Kidney (tissue), 14 donors: Measurements from ENCODE around the gene SLC35E2B. TPM values are rescaled to one million over a fixed set of nuclear protein-coding genes. Genes with fewer than 3 reads are reported as not detected.
"Not testable (repeated sequence)": the region's sequence is repeated elsewhere in the genome, so short reads cannot be mapped to it uniquely, and the experiment has no call there.

Source experiments
- DNase-seq, 5 donors: peaks; one replicate each; pipeline ENCODE4 v3.0.0-alpha.2; 2013 to 2020
- FAIRE-seq: peaks from 2 replicates; lab custom pipeline; 2012; peaks lifted over from hg19 to GRCh38; lab: Jason Lieb, UNC
- H3K27ac ChIP-seq, 2 donors: one replicate each; pipeline ENCODE4 v1.7.0; 2013; ENCODE audit warnings: low read depth in 2 of 2, low read length in 2 of 2, inconsistent platforms in 1 of 2
- H3K27me3 ChIP-seq: one replicate; pipeline ENCODE4 v1.7.1; 2013; ENCODE audit warnings: low read length, inconsistent platforms; ENCODE audit not compliant: control insufficient read depth, insufficient read depth
- H3K36me3 ChIP-seq, 3 donors: one replicate each; pipeline versions ENCODE4 v1.7.0 to v1.7.1; 2013; ENCODE audit warnings: low read length in 3 of 3, control low read depth in 1 of 3, inconsistent platforms in 1 of 3; ENCODE audit not compliant: insufficient read depth in 3 of 3, control insufficient read depth in 2 of 3
- H3K4me1 ChIP-seq, 3 donors: one replicate each; pipeline versions ENCODE4 v1.7.0 to v1.7.1; 2013; ENCODE audit warnings: low read length in 3 of 3, inconsistent platforms in 1 of 3, low read depth in 1 of 3; ENCODE audit not compliant: control insufficient read depth in 2 of 3, insufficient read depth in 2 of 3
- H3K4me3 ChIP-seq, 3 donors: one replicate each; pipeline versions ENCODE4 v1.7.0 to v1.8.1; 2013; ENCODE audit warnings: low read length in 3 of 3, control low read depth in 1 of 3, inconsistent platforms in 1 of 3
- H3K9ac ChIP-seq, 3 donors: one replicate each; pipeline versions ENCODE4 v1.7.0 to v1.7.1; 2013; ENCODE audit warnings: low read length in 3 of 3, control low read depth in 1 of 3, inconsistent platforms in 1 of 3
- H3K9me3 ChIP-seq, 3 donors: one replicate each; pipeline versions ENCODE4 v1.7.0 to v1.7.1; 2013; ENCODE audit warnings: low read length in 3 of 3, control low read depth in 1 of 3, inconsistent platforms in 1 of 3; ENCODE audit not compliant: control insufficient read depth in 2 of 3, insufficient read depth in 1 of 3
- CTCF ChIP-seq: IDR thresholded peaks from 3 replicates; pipeline ENCODE4 v1.5.1; 2012; ENCODE audit warnings: mild to moderate bottlenecking, moderate library complexity, borderline replicate concordance; ENCODE audit not compliant: insufficient read depth; ENCODE audit errors: extremely low read depth
- intact Hi-C: fragments of 100-400 bp; cut with DNase I; formaldehyde crosslinking; loops from one replicate; pipeline ENCODE4 v1.11.1; 2022
- polyA plus RNA-seq: library from polyadenylated mRNA; stranded (reverse); fragments of 350-450 nt; fragmentation: Illumina TruSeq; extraction: RNeasy Lipid Tissue Mini Kit (QIAGEN cat#74804); gene quantifications from one replicate; pipeline ENCODE4 v1.2.3, GENCODE V29; 2014; ENCODE audit warnings: low read depth, low replicate concordance; ENCODE audit not compliant: insufficient read depth
- total RNA-seq: library from RNA; stranded (reverse); fragmentation: NEBNext Ultra II Directional; extraction: Animal tissue kit (Norgen Biotek cat#: 25700); gene quantifications from one replicate; pipeline ENCODE4 v1.2.1, GENCODE V29; 2021
- donor health status: control.
- donor health status: control.
- donor health status: control.
- donor health status: control.
- donor health status: control.
- donor health status: DM: yes; HTN: yes; CAD: no.
- donor health status: Normal renal cell carcinoma (clear cell type).

Gene SLC35E2B
- total and polyA plus RNA-seq, 2 donors from 2014 or later: 11.3 to 50.2 TPM

GRCh38 chr1:1677718-1678580 lies 14.6 kb downstream of the SLC35E2B start:
- Histone ChIP-seq H3K4me3 (no peak overlapping the region), H3K9ac (no peak overlapping the region), H3K4me1 (peaks cover 0 to 17% (median 0%) of the 10 kb centered on the region in 3 donors), H3K9me3 (no peaks in the 10 kb centered on the region), H3K27me3 (no peaks in the 10 kb centered on the region), H3K36me3 (no peaks in the 10 kb centered on the region), H3K27ac (peak overlapping the region in 1 of 2 donors; percentile 47)
- FAIRE-seq: no peak
- TF ChIP-seq CTCF: no peak
- intact Hi-C loops: no loop called here
- DNase-seq: peak in 3 of 5 donors; percentile 4 to 36 (median 29)

- H3K9me3 ChIP-seq, H3K27me3 ChIP-seq, FAIRE-seq, H3K9ac ChIP-seq, H3K4me3 ChIP-seq, H3K27ac ChIP-seq, H3K36me3 ChIP-seq, intact Hi-C loops: not testable (repeated sequence)
- DNase-seq: peak in 1 of 5 donors; percentile 24
- peaks cover 0 to 16% (median 0%) of the 10 kb centered on the region in 3 donors for H3K4me1 ChIP-seq
These were observed 16.5 kb downstream of the SLC35E2B start for GRCh38 chr1:1676087-1676486.

GRCh38 chr1:1675218-1675617 lies 17.4 kb downstream of the SLC35E2B start:
- H3K9ac ChIP-seq, DNase-seq, H3K27ac ChIP-seq, FAIRE-seq, H3K9me3 ChIP-seq, H3K27me3 ChIP-seq, H3K4me3 ChIP-seq, intact Hi-C loops: not testable (repeated sequence)
- Histone ChIP-seq H3K36me3 (peaks cover 2 to 13% (median 3%) of the 10 kb centered on the region in 3 donors), H3K4me1 (peaks cover 0 to 16% (median 0%) of the 10 kb centered on the region in 3 donors)

GRCh38 chr1:1674806-1675205 lies 17.8 kb downstream of the SLC35E2B start:
- H3K27me3 ChIP-seq, H3K9me3 ChIP-seq, intact Hi-C loops, H3K27ac ChIP-seq, H3K4me3 ChIP-seq, FAIRE-seq, H3K9ac ChIP-seq: not testable (repeated sequence)
- DNase-seq: peak in 1 of 5 donors; percentile 66
- Histone ChIP-seq H3K4me1 (peaks cover 0 to 16% (median 0%) of the 10 kb centered on the region in 3 donors), H3K36me3 (peaks cover 2 to 13% (median 3%) of the 10 kb centered on the region in 3 donors)
